K562 (cell line): ENCODE measurements around the gene SP4.

Experiments
- DEAF1 ChIP-seq: fragments of 450-650 bp; formaldehyde crosslinking; IDR thresholded peaks from 2 replicates; pipeline ENCODE4 v1.4.0; 2020; ENCODE audit warnings: mild to moderate bottlenecking, moderate library complexity
- DPF2 ChIP-seq: fragments of 450-650 bp; IDR thresholded peaks from 2 replicates; pipeline ENCODE4 v1.6.1; 2016
- SUPT5H ChIP-seq: fragments of 450-650 bp; IDR thresholded peaks from 2 replicates; pipeline ENCODE4 v1.6.1; 2016

- TF ChIP-seq DEAF1 (CRISPR knock-in tag) = no peak
- TF ChIP-seq SUPT5H = no peak
- no peak for TF ChIP-seq DPF2
Observed at GRCh38 chr7:21550821-21551531, 123.1 kb downstream of the SP4 start.
